ENCODE results near the gene SULT1B1.
"Not testable (repeated sequence)": the region's sequence is repeated elsewhere in the genome, so short reads cannot be mapped to it uniquely, and the experiment has no call there.

DNA sequence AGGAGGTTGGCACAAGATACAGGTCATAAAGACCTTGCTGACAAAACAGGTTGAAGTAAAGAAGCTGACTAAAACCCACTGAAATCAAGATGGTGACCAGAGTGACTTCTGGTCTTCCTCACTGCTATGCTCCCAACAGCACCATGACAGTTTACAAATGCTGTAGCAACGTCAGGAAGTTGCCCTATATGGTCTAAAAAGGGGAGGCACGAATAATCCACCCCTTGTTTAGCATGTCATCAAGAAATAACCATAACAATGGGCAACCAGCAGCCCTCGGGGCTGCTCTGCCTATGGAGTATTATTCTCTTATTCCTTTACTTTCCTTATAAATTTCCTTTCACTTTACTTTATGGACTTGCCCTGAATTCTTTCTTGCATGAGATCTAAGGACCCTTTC lies 8.1 kb upstream of the SULT1B1 start:
- TF ChIP-seq EZH2 (IDR thresholded peaks at IDR 0.05; ENCODE audit: insufficient read depth, poor library complexity, severe bottlenecking); EZH2phosphoT487 (IDR thresholded peaks at IDR 0.05; ENCODE audit: insufficient read depth, low read depth): not testable (repeated sequence)

All from GM23248 (cell line).